ENCODE measurements around the gene PTPRN2.

GRCh38 chr7:158550394-158550700 lies 37.3 kb downstream of the PTPRN2 start:
- TF ChIP-seq POLR2A (IDR thresholded peaks at IDR 0.05), result no peak
- TF ChIP-seq EP300 (IDR thresholded peaks at IDR 0.05), result no peak
- TF ChIP-seq CTCF (IDR thresholded peaks at IDR 0.05), result no peak
